Measurements from ENCODE around the gene PRKN. TPM values are rescaled to one million over a fixed set of nuclear protein-coding genes. Genes with fewer than 3 reads are reported as not detected.

The PRKN gene
- total and polyA plus RNA-seq, 3 experiments from 2014 or later: 0.22 to 1.0 (median 0.55) TPM

- no peak overlapping the region for H3K4me3 ChIP-seq (ENCODE audit: low read length)
- no peaks in the 10 kb centered on the region for H3K27me3 ChIP-seq (ENCODE audit: insufficient read depth, low read length, poor library complexity, severe bottlenecking)
- Mint-ChIP-seq H3K4me1 (no peaks in the 10 kb centered on the region), H3K36me3 (peaks cover 0 to 4% (median 0%) of the 10 kb centered on the region in 3 donors), H3K27ac (no peak overlapping the region), H3K27me3 (no peaks in the 10 kb centered on the region), H3K9me3 (peaks cover 0 to 9% (median 5%) of the 10 kb centered on the region in 5 donors), H3K4me3 (no peak overlapping the region)
- H3K36me3 ChIP-seq (ENCODE audit: insufficient read depth, low read length): no peaks in the 10 kb centered on the region
- no peak for DNase-seq
- ChIA-PET POLR2A (no interaction called here), CTCF (no interaction called here)
- no peaks in the 10 kb centered on the region for H3K4me1 ChIP-seq (ENCODE audit: insufficient read depth, low read length)
- H3K27ac ChIP-seq (ENCODE audit: low read depth, low read length): no peak overlapping the region
- H3K9me3 ChIP-seq (ENCODE audit: low read length): peaks cover 4% of the 10 kb centered on the region
Observed at GRCh38 chr6:161908872-161909271, 818.7 kb downstream of the PRKN start.

DNA sequence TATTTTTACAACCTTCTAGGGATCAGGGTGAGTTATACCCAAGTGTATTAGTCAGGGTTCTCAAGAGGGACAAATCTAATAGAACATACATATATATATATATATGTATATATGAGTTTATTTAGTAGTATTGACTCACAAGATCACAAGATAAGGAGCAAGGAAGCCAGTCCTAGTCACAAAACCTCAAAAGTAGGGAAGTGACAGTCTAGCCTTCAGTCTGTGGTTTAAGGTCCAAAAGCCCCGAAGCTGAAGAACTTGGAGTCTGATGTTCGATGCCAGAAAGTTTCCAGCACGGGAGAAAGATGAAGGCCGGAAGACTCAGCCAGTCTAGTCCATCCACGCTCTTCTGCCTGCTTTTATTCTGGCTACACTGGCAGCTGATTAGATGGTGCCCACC is 821.0 kb downstream of the PRKN start:
- ChIA-PET CTCF (no interaction called here), POLR2A (no interaction called here)
- Mint-ChIP-seq H3K4me3 (no peak overlapping the region), H3K9me3 (peaks cover 0 to 6% (median 2%) of the 10 kb centered on the region in 5 donors), H3K27me3 (no peaks in the 10 kb centered on the region), H3K27ac (no peak overlapping the region), H3K36me3 (peaks cover 0 to 4% (median 0%) of the 10 kb centered on the region in 3 donors), H3K4me1 (no peaks in the 10 kb centered on the region)
- Histone ChIP-seq H3K4me1 (ENCODE audit: insufficient read depth, low read length) (no peaks in the 10 kb centered on the region), H3K9me3 (ENCODE audit: low read length) (peaks cover 4% of the 10 kb centered on the region), H3K36me3 (ENCODE audit: insufficient read depth, low read length) (no peaks in the 10 kb centered on the region), H3K4me3 (ENCODE audit: low read length) (no peak overlapping the region), H3K27me3 (ENCODE audit: insufficient read depth, low read length, poor library complexity, severe bottlenecking) (no peaks in the 10 kb centered on the region), H3K27ac (ENCODE audit: low read depth, low read length) (no peak overlapping the region)
- no peak for DNase-seq

DNA sequence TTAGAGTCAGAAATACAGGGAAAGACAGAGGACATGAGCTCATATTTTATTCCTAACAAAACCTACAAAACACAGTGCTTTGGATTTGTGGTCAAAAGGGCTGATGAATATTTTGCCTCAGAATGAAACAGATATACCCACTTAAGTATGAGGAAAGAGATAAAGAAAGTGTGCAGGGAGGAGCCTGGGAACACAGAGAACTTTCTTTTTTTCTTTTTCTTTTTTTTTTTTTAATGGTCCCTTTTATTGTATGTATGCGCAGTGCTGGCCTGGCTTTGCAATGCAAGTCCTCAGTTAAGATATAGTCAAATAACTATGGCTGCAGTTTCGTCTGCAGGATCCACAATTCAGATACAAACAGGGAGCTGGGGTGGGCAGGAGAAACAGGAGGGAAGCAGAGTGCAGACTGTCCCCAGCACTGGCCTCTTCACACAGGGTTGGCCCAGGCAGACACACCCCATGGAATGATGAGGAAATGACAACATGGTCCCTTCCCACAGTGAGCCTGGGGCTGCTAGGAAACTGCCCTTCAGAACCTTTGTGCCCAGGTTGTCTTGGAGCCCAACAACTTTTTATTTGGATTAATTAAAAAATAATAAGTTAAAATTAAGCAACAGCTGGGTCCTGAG is 823.9 kb downstream of the PRKN start:
- no peaks in the 10 kb centered on the region for H3K27me3 ChIP-seq (ENCODE audit: insufficient read depth, low read length, poor library complexity, severe bottlenecking)
- H3K4me1 Mint-ChIP-seq: no peaks in the 10 kb centered on the region
- H3K4me3 ChIP-seq (ENCODE audit: low read length): no peak overlapping the region
- ChIA-PET POLR2A (no interaction called here), CTCF (no interaction called here)
- no peaks in the 10 kb centered on the region for H3K27me3 Mint-ChIP-seq
- no peaks in the 10 kb centered on the region for H3K36me3 Mint-ChIP-seq
- no peaks in the 10 kb centered on the region for H3K4me1 ChIP-seq (ENCODE audit: insufficient read depth, low read length)
- no peaks in the 10 kb centered on the region for H3K9me3 ChIP-seq (ENCODE audit: low read length)
- H3K9me3 Mint-ChIP-seq: peaks cover 0 to 6% (median 2%) of the 10 kb centered on the region in 5 donors
- H3K27ac ChIP-seq (ENCODE audit: low read depth, low read length): no peak overlapping the region
- no peaks in the 10 kb centered on the region for H3K36me3 ChIP-seq (ENCODE audit: insufficient read depth, low read length)
- peak overlapping the region in 1 of 8 donors; percentile 60 for H3K27ac Mint-ChIP-seq
- H3K4me3 Mint-ChIP-seq: no peak overlapping the region
- no peak for DNase-seq

GRCh38 chr6:161901740-161902426 is 825.7 kb downstream of the PRKN start:
- Mint-ChIP-seq H3K4me1 (no peaks in the 10 kb centered on the region), H3K4me3 (no peak overlapping the region), H3K27ac (no peak overlapping the region), H3K27me3 (no peaks in the 10 kb centered on the region), H3K36me3 (no peaks in the 10 kb centered on the region), H3K9me3 (peaks cover 0 to 5% (median 2%) of the 10 kb centered on the region in 5 donors)
- Histone ChIP-seq H3K9me3 (ENCODE audit: low read length) (no peaks in the 10 kb centered on the region), H3K27me3 (ENCODE audit: insufficient read depth, low read length, poor library complexity, severe bottlenecking) (no peaks in the 10 kb centered on the region), H3K36me3 (ENCODE audit: insufficient read depth, low read length) (no peaks in the 10 kb centered on the region), H3K4me3 (ENCODE audit: low read length) (no peak overlapping the region), H3K4me1 (ENCODE audit: insufficient read depth, low read length) (no peaks in the 10 kb centered on the region), H3K27ac (ENCODE audit: low read depth, low read length) (no peak overlapping the region)
- no peak for DNase-seq
- ChIA-PET CTCF (no interaction called here), POLR2A (no interaction called here)

- Histone ChIP-seq H3K4me3 (ENCODE audit: low read length) (no peak overlapping the region), H3K27me3 (ENCODE audit: insufficient read depth, low read length, poor library complexity, severe bottlenecking) (no peaks in the 10 kb centered on the region), H3K36me3 (ENCODE audit: insufficient read depth, low read length) (no peaks in the 10 kb centered on the region), H3K9me3 (ENCODE audit: low read length) (no peaks in the 10 kb centered on the region), H3K27ac (ENCODE audit: low read depth, low read length) (no peak overlapping the region), H3K4me1 (ENCODE audit: insufficient read depth, low read length) (no peaks in the 10 kb centered on the region)
- H3K36me3 Mint-ChIP-seq: no peaks in the 10 kb centered on the region
- no peak overlapping the region for H3K4me3 Mint-ChIP-seq
- no peaks in the 10 kb centered on the region for H3K4me1 Mint-ChIP-seq
- POLR2A ChIA-PET: no interaction called here
- H3K27ac Mint-ChIP-seq: no peak overlapping the region
- no peak for DNase-seq
- H3K27me3 Mint-ChIP-seq: no peaks in the 10 kb centered on the region
- CTCF ChIA-PET: no interaction called here
- peaks cover 0 to 12% (median 4%) of the 10 kb centered on the region in 5 donors for H3K9me3 Mint-ChIP-seq
Observed at GRCh38 chr6:161894436-161894835, 833.1 kb downstream of the PRKN start.

- no peaks in the 10 kb centered on the region for H3K36me3 Mint-ChIP-seq
- POLR2A ChIA-PET: no interaction called here
- no peaks in the 10 kb centered on the region for H3K4me1 Mint-ChIP-seq
- Histone ChIP-seq H3K27me3 (ENCODE audit: insufficient read depth, low read length, poor library complexity, severe bottlenecking) (no peaks in the 10 kb centered on the region), H3K4me3 (ENCODE audit: low read length) (no peak overlapping the region), H3K27ac (ENCODE audit: low read depth, low read length) (no peak overlapping the region), H3K36me3 (ENCODE audit: insufficient read depth, low read length) (no peaks in the 10 kb centered on the region), H3K9me3 (ENCODE audit: low read length) (no peaks in the 10 kb centered on the region), H3K4me1 (ENCODE audit: insufficient read depth, low read length) (no peaks in the 10 kb centered on the region)
- peaks cover 0 to 8% (median 3%) of the 10 kb centered on the region in 5 donors for H3K9me3 Mint-ChIP-seq
- H3K4me3 Mint-ChIP-seq: no peak overlapping the region
- peaks cover 0 to 3% of the 10 kb centered on the region in 2 donors for H3K27me3 Mint-ChIP-seq
- no peak for DNase-seq
- no peak overlapping the region for H3K27ac Mint-ChIP-seq
- CTCF ChIA-PET: no interaction called here
Observed at GRCh38 chr6:161891542-161891941, 836.0 kb downstream of the PRKN start.

DNA sequence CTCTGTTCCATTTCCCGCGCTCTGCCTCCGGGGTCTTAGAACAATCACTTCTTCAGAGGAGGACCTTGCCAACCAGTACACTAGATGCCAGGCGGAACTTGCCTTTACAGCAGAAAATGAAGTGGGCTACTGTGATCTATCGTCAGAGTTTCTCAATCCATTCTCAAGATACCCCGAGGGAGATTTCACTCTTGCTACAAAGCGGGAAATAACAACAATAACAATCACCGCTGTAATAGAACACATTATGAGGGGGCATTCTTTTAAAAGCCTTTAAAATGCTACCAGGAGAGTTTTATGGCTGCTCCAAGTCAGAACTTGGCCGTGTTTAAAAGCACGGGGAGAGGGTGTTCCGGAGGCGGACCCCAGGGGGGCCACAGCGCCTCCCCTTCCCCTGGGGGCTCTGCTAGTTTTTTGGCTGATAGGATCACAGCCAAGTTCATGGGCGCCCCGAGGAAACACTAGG is 836.7 kb downstream of the PRKN start:
- Mint-ChIP-seq H3K27ac (no peak overlapping the region), H3K4me3 (no peak overlapping the region), H3K36me3 (no peaks in the 10 kb centered on the region), H3K4me1 (no peaks in the 10 kb centered on the region), H3K9me3 (peaks cover 0 to 5% (median 3%) of the 10 kb centered on the region in 5 donors), H3K27me3 (peaks cover 0 to 3% of the 10 kb centered on the region in 2 donors)
- Histone ChIP-seq H3K36me3 (ENCODE audit: insufficient read depth, low read length) (no peaks in the 10 kb centered on the region), H3K4me3 (ENCODE audit: low read length) (no peak overlapping the region), H3K27me3 (ENCODE audit: insufficient read depth, low read length, poor library complexity, severe bottlenecking) (no peaks in the 10 kb centered on the region), H3K27ac (ENCODE audit: low read depth, low read length) (no peak overlapping the region), H3K9me3 (ENCODE audit: low read length) (no peaks in the 10 kb centered on the region), H3K4me1 (ENCODE audit: insufficient read depth, low read length) (no peaks in the 10 kb centered on the region)
- POLR2A ChIA-PET: no interaction called here
- DNase-seq: no peak
- CTCF ChIA-PET: no interaction called here

DNA sequence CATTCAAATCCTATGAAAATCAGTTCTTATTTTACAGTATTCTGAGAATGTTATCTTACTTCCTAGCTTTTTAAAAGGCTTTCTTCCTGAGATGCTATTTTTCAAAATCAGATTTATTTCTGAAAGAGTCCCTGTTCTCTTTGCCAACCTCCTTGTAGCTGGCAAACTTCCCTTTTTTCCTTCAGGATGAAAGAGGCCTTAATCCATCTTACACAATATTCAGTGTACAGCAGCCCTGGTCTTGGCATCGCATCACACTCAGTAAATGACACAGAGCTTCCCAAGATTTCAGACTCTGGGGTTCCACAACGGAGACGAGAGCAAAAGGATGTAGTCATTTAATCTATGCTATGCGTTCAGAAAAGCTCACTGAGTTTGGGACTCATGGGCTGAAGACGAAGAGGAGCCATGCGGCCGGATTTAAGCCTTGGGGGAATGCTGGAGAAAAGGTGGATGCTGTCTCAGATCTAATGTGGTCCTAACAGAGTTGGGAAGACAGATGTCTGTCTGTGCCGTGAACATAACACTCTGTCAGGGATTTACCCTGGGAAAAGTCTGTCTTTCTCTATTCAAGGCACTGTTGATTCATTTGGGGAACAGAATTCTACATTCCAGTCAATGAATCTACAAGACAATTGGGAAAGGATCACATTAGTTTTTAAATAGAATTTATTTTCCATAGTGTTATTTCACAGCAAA is 837.3 kb downstream of the PRKN start:
- no peaks in the 10 kb centered on the region for H3K9me3 ChIP-seq (ENCODE audit: low read length)
- no peaks in the 10 kb centered on the region for H3K4me1 ChIP-seq (ENCODE audit: insufficient read depth, low read length)
- CTCF ChIA-PET: no interaction called here
- H3K4me1 Mint-ChIP-seq: no peaks in the 10 kb centered on the region
- H3K4me3 ChIP-seq (ENCODE audit: low read length): no peak overlapping the region
- H3K27me3 Mint-ChIP-seq: peaks cover 0 to 3% of the 10 kb centered on the region in 2 donors
- no peaks in the 10 kb centered on the region for H3K27me3 ChIP-seq (ENCODE audit: insufficient read depth, low read length, poor library complexity, severe bottlenecking)
- no peak overlapping the region for H3K27ac Mint-ChIP-seq
- no peak overlapping the region for H3K4me3 Mint-ChIP-seq
- H3K9me3 Mint-ChIP-seq: peaks cover 0 to 5% (median 2%) of the 10 kb centered on the region in 5 donors
- POLR2A ChIA-PET: no interaction called here
- no peak for DNase-seq
- no peaks in the 10 kb centered on the region for H3K36me3 ChIP-seq (ENCODE audit: insufficient read depth, low read length)
- no peak overlapping the region for H3K27ac ChIP-seq (ENCODE audit: low read depth, low read length)
- no peaks in the 10 kb centered on the region for H3K36me3 Mint-ChIP-seq
